Stimulated activated naive CD8-positive, alpha-beta T cell treated with anti-CD3 and anti-CD28 coated beads, Interleukin-15, amount 100 ng/mL, for 72 hours (primary cell): Measurements from ENCODE around the gene BMP8B.

Experiments
- ATAC-seq: fragments of 150-1000 bp; cut with Tn5 transposase; 2 replicates; pipeline ENCODE4 v1.10.0; 2021; ENCODE audit warnings: mild to moderate bottlenecking, moderate library complexity
- DNase-seq, 2 donors: peaks; one replicate each; pipeline ENCODE4 v3.0.0; 2021 to 2022
- H3K27ac Mint-ChIP-seq, 2 donors: one replicate each; pipeline ENCODE4 v1.8.0; 2022; ENCODE audit warnings: mild to moderate bottlenecking in 2 of 2, mixed read lengths in 2 of 2, moderate library complexity in 2 of 2
- H3K27me3 Mint-ChIP-seq: one replicate; pipeline ENCODE4 v1.8.0; 2022; ENCODE audit warnings: mixed read lengths
- H3K4me1 Mint-ChIP-seq: one replicate; pipeline ENCODE4 v1.8.0; 2022; ENCODE audit warnings: mild to moderate bottlenecking, mixed read lengths
- H3K4me3 Mint-ChIP-seq, 2 donors: one replicate each; pipeline ENCODE4 v1.8.0; 2022; ENCODE audit warnings: mild to moderate bottlenecking in 2 of 2, mixed read lengths in 2 of 2, moderate library complexity in 1 of 2
- H3K9me3 Mint-ChIP-seq, 2 donors: one replicate each; pipeline ENCODE4 v1.8.0; 2022; ENCODE audit warnings: mixed read lengths in 2 of 2

The BMP8B gene

DNA sequence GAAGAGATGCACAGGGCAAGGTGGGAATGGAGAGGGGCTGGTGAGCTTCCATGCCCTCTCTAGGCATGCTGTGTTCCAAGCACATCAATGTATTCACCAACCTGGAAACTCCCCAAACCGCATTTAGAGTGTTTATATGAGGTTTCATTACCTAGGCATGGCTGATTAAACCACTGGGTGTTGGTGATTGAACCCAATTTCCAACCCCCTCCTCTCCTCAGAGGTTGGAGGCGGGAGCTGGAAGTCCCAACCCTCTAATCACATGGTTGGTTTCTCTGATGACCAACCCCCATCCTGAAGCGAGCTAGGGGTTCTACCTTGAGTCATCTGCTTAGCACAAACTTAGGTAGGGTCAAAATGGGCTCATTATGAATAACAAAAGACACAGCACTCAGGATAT, 52.9 kb downstream of the BMP8B start:
- peaks cover 52% of the 10 kb centered on the region for H3K4me1 Mint-ChIP-seq
- peaks cover 5 to 7% of the 10 kb centered on the region in 2 donors for H3K9me3 Mint-ChIP-seq
- H3K4me3 Mint-ChIP-seq: no peak overlapping the region
- DNase-seq: peak in 1 of 2 donors; percentile 38
- peaks cover 31% of the 10 kb centered on the region for H3K27me3 Mint-ChIP-seq
- ATAC-seq: peak; percentile 34
- no peak overlapping the region for H3K27ac Mint-ChIP-seq

- ATAC-seq (no peak), DNase-seq (no peak)
- Mint-ChIP-seq H3K4me3 (no peak overlapping the region), H3K9me3 (peaks cover 5 to 7% of the 10 kb centered on the region in 2 donors), H3K27ac (no peak overlapping the region), H3K27me3 (peaks cover 57% of the 10 kb centered on the region), H3K4me1 (peaks cover 39% of the 10 kb centered on the region)
Measured at GRCh38 chr1:39733161-39733560, 55.5 kb downstream of the BMP8B start.

- Mint-ChIP-seq H3K27ac (no peak overlapping the region), H3K9me3 (peaks cover 5 to 7% of the 10 kb centered on the region in 2 donors), H3K4me3 (no peak overlapping the region), H3K4me1 (peaks cover 39% of the 10 kb centered on the region), H3K27me3 (peaks cover 61% of the 10 kb centered on the region)
- DNase-seq: no peak
- ATAC-seq: no peak
Measured at GRCh38 chr1:39732730-39733129, 55.9 kb downstream of the BMP8B start.

GRCh38 chr1:39729842-39730241, 58.8 kb downstream of the BMP8B start:
- H3K4me3 Mint-ChIP-seq: no peak overlapping the region
- H3K9me3 Mint-ChIP-seq: no peaks in the 10 kb centered on the region
- H3K27me3 Mint-ChIP-seq: peaks cover 81% of the 10 kb centered on the region
- H3K4me1 Mint-ChIP-seq: peaks cover 25% of the 10 kb centered on the region
- ATAC-seq: no peak
- no peak for DNase-seq
- no peak overlapping the region for H3K27ac Mint-ChIP-seq

- Mint-ChIP-seq H3K4me1 (peaks cover 25% of the 10 kb centered on the region), H3K9me3 (no peaks in the 10 kb centered on the region), H3K27me3 (peaks cover 81% of the 10 kb centered on the region), H3K4me3 (peak overlapping the region in 1 of 2 donors; percentile 26), H3K27ac (no peak overlapping the region)
- no peak for ATAC-seq
- no peak for DNase-seq
Measured at GRCh38 chr1:39729030-39729429, 59.6 kb downstream of the BMP8B start.

- Mint-ChIP-seq H3K4me3 (peak overlapping the region; percentile 17 to 35), H3K4me1 (peaks cover 25% of the 10 kb centered on the region), H3K27ac (no peak overlapping the region), H3K27me3 (peaks cover 74% of the 10 kb centered on the region), H3K9me3 (no peaks in the 10 kb centered on the region)
- ATAC-seq: no peak
- DNase-seq: no peak
Measured at GRCh38 chr1:39727932-39728317, 60.7 kb downstream of the BMP8B start.

GRCh38 chr1:39727221-39727931, 61.3 kb downstream of the BMP8B start:
- peak overlapping the region; percentile 17 to 35 for H3K4me3 Mint-ChIP-seq
- H3K27ac Mint-ChIP-seq: no peak overlapping the region
- H3K27me3 Mint-ChIP-seq: peaks cover 73% of the 10 kb centered on the region
- DNase-seq (no peak), ATAC-seq (peak; percentile 39)
- H3K9me3 Mint-ChIP-seq: no peaks in the 10 kb centered on the region
- H3K4me1 Mint-ChIP-seq: peaks cover 25% of the 10 kb centered on the region

GRCh38 chr1:39726600-39726999, 62.1 kb downstream of the BMP8B start:
- Mint-ChIP-seq H3K27me3 (peaks cover 81% of the 10 kb centered on the region), H3K9me3 (no peaks in the 10 kb centered on the region), H3K27ac (no peak overlapping the region), H3K4me1 (peaks cover 25% of the 10 kb centered on the region), H3K4me3 (no peak overlapping the region)
- no peak for DNase-seq
- no peak for ATAC-seq

GRCh38 chr1:39722495-39722894, 66.2 kb downstream of the BMP8B start:
- Mint-ChIP-seq H3K9me3 (no peaks in the 10 kb centered on the region), H3K4me1 (peaks cover 5% of the 10 kb centered on the region), H3K27ac (no peak overlapping the region), H3K4me3 (no peak overlapping the region), H3K27me3 (peaks cover 65% of the 10 kb centered on the region)
- DNase-seq (no peak), ATAC-seq (no peak)

DNA sequence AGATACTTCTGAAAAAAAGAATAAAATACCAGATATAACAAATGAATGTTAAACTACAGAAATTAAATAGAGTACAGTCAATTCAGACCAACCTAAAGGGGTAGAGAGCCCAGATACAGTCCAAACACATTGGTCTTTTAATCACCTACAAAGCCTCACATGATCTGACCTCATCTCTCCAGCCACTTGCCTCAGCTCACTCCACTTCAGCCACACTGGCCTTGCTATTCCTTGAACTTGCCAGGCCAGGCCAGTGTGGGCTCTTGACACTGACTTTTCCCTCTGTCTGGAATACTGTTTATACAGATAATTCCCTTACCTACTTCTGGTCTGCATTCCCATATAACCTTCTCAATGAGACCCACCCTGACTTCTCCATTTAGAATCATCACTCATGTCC, 67.0 kb downstream of the BMP8B start:
- H3K4me3 Mint-ChIP-seq: no peak overlapping the region
- no peak overlapping the region for H3K27ac Mint-ChIP-seq
- H3K4me1 Mint-ChIP-seq: no peaks in the 10 kb centered on the region
- DNase-seq (no peak), ATAC-seq (no peak)
- peaks cover 65% of the 10 kb centered on the region for H3K27me3 Mint-ChIP-seq
- no peaks in the 10 kb centered on the region for H3K9me3 Mint-ChIP-seq

DNA sequence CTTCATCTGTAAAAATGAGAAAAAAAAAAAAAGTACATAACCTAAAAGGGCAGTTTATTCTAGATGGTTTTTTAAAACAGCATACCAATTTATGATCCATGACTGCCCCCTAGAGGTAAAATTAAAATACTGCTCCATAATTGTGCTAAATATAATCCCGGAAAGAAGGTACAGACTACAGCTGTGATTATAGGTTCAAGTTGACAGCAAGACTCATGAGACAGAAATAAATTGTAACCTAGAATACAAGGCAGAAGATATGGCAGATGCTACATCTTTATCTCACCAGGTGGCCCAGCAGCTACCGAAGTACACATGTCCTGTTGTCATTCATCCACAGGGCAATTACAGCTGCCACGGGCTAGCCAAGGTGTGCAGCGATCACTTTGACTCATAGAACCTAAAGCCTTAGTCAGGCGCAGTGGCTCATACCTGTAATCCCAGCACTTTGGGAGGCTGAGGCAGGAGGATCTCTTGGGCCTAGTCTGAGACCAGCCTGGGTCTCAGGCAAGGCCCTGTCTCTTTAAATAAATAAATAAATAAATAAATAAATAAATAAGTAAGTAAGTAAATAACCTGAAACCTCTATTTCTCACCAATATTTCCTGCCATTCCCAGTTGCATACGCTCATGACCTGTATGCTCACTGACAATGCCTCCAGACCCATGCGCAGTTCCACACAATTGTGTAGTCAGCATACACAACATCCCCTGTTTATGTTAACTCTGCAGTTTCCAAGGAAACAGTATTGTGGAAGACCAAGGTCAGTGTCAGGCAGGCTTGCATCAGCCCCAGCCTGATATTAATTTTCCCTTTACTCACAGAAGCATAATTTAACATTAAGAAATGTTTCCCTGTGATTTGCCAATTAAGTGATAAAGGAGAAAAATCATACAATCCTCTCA, 68.3 kb downstream of the BMP8B start:
- ATAC-seq (peak; percentile 71), DNase-seq (no peak)

GRCh38 chr1:39717809-39718208, 70.9 kb downstream of the BMP8B start:
- DNase-seq (no peak), ATAC-seq (no peak)
- Mint-ChIP-seq H3K27ac (no peak overlapping the region), H3K9me3 (no peaks in the 10 kb centered on the region), H3K4me3 (no peak overlapping the region), H3K27me3 (peaks cover 58% of the 10 kb centered on the region), H3K4me1 (no peaks in the 10 kb centered on the region)

More for the DNA sequence above, 68.3 kb downstream of the BMP8B start:
- no peaks in the 10 kb centered on the region for H3K9me3 Mint-ChIP-seq
- H3K4me3 Mint-ChIP-seq: no peak overlapping the region
- H3K27me3 Mint-ChIP-seq: peaks cover 60% of the 10 kb centered on the region
- H3K27ac Mint-ChIP-seq: no peak overlapping the region
- no peaks in the 10 kb centered on the region for H3K4me1 Mint-ChIP-seq

DNA sequence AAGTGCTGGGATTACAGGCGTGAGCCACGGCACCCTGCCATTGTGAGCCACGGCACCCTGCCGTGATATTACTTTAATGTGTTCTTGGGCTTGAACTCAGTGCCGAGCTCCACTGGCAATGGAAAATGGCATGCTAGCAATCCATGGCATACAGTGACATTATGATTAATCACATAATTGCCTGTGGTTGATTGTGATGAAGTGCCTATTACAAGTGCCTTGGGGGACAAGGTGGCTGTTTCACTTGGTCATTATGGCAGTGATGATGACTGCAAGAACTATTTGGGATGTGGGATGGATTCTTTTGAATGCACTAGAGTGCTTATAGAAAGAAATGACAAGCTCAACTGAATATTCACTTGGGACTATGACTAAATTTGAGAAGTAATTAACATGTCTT, 75.1 kb downstream of the BMP8B start:
- no peak overlapping the region for H3K4me3 Mint-ChIP-seq
- peaks cover 42% of the 10 kb centered on the region for H3K27me3 Mint-ChIP-seq
- no peak for ATAC-seq
- no peak for DNase-seq
- no peaks in the 10 kb centered on the region for H3K9me3 Mint-ChIP-seq
- H3K27ac Mint-ChIP-seq: no peak overlapping the region
- H3K4me1 Mint-ChIP-seq: no peaks in the 10 kb centered on the region

DNA sequence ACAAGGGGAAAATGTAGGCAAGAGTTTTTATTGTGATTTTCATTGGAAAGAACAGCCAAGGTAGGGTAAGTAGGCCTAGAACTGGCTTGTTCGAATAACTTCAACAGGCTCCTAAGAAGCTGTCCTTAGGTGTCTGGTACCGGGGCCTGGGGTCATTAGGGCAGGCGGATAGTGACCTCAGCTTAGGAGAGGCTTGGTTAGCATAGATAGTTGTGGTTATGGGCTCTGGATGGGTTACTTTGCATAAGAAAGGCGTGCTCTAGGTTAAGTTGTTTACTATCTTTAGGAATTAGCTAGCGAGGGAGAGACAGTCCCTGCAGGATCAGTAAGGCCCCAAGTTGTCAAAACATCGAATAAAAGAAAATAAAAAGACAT, 76.7 kb downstream of the BMP8B start:
- H3K4me3 Mint-ChIP-seq: no peak overlapping the region
- no peak overlapping the region for H3K27ac Mint-ChIP-seq

GRCh38 chr1:39711104-39711965, 77.3 kb downstream of the BMP8B start:
- Mint-ChIP-seq H3K27ac (no peak overlapping the region), H3K9me3 (no peaks in the 10 kb centered on the region), H3K27me3 (peaks cover 20% of the 10 kb centered on the region), H3K4me3 (no peak overlapping the region), H3K4me1 (no peaks in the 10 kb centered on the region)
- DNase-seq (no peak), ATAC-seq (no peak)

More for the DNA sequence above, 76.7 kb downstream of the BMP8B start:
- Mint-ChIP-seq H3K4me1 (no peaks in the 10 kb centered on the region), H3K9me3 (no peaks in the 10 kb centered on the region), H3K27me3 (peaks cover 26% of the 10 kb centered on the region)
- ATAC-seq: no peak
- DNase-seq: no peak
